ENCODE measurements around the gene LITAFD. TPM values are rescaled to one million over a fixed set of nuclear protein-coding genes. Genes with fewer than 3 reads are reported as not detected.

LITAFD gene
- polyA plus RNA-seq, 1 donor from 2014 or later: not detected

GRCh38 chr16:8889893-8890548 lies 7.9 kb downstream of the LITAFD start:
- H3K4me3 Mint-ChIP-seq: no peak overlapping the region

GRCh38 chr16:8890549-8890921 lies 8.4 kb downstream of the LITAFD start:
- Mint-ChIP-seq H3K27ac (peak overlapping the region; percentile 82 to 98 (median 94)), H3K4me3 (no peak overlapping the region), H3K9me3 (no peaks in the 10 kb centered on the region), H3K36me3 (peaks cover 6% of the 10 kb centered on the region), H3K4me1 (peaks cover 23 to 32% (median 26%) of the 10 kb centered on the region in 3 donors), H3K27me3 (peaks cover 3% of the 10 kb centered on the region)

More at GRCh38 chr16:8889893-8890548, 7.9 kb downstream of the LITAFD start:
- H3K27ac Mint-ChIP-seq: peak overlapping the region in 1 of 3 donors; percentile 94
- H3K36me3 Mint-ChIP-seq: peaks cover 6% of the 10 kb centered on the region
- no peaks in the 10 kb centered on the region for H3K9me3 Mint-ChIP-seq
- peaks cover 8% of the 10 kb centered on the region for H3K27me3 Mint-ChIP-seq
- H3K4me1 Mint-ChIP-seq: peaks cover 23 to 36% (median 30%) of the 10 kb centered on the region in 3 donors

GRCh38 chr16:8892101-8892575 lies 10.0 kb downstream of the LITAFD start:
- H3K4me3 Mint-ChIP-seq: peak overlapping the region in 3 of 4 donors; percentile 66 to 89 (median 84)
- no peaks in the 10 kb centered on the region for H3K9me3 Mint-ChIP-seq
- H3K36me3 Mint-ChIP-seq: peaks cover 5% of the 10 kb centered on the region
- H3K27me3 Mint-ChIP-seq: no peaks in the 10 kb centered on the region
- peak overlapping the region; percentile 82 to 98 (median 94) for H3K27ac Mint-ChIP-seq
- peaks cover 22 to 27% (median 23%) of the 10 kb centered on the region in 3 donors for H3K4me1 Mint-ChIP-seq

- Mint-ChIP-seq H3K4me3 (peak overlapping the region in 1 of 4 donors; percentile 39), H3K9me3 (no peaks in the 10 kb centered on the region), H3K27ac (peak overlapping the region in 2 of 3 donors; percentile 82 to 94), H3K36me3 (peaks cover 7% of the 10 kb centered on the region), H3K4me1 (peaks cover 20 to 23% (median 23%) of the 10 kb centered on the region in 3 donors), H3K27me3 (no peaks in the 10 kb centered on the region)
Measured at GRCh38 chr16:8893426-8893825, 11.3 kb downstream of the LITAFD start.

GRCh38 chr16:8893976-8894690 lies 12.0 kb downstream of the LITAFD start:
- H3K27ac Mint-ChIP-seq: peak overlapping the region in 2 of 3 donors; percentile 31 to 36

GRCh38 chr16:8894736-8895334 lies 12.7 kb downstream of the LITAFD start:
- no peaks in the 10 kb centered on the region for H3K9me3 Mint-ChIP-seq
- H3K4me1 Mint-ChIP-seq: peaks cover 20 to 23% (median 23%) of the 10 kb centered on the region in 3 donors
- H3K27me3 Mint-ChIP-seq: no peaks in the 10 kb centered on the region
- H3K4me3 Mint-ChIP-seq: peak overlapping the region in 2 of 4 donors; percentile 3 to 4
- H3K36me3 Mint-ChIP-seq: peaks cover 7% of the 10 kb centered on the region
- peak overlapping the region in 2 of 3 donors; percentile 31 to 36 for H3K27ac Mint-ChIP-seq

More at GRCh38 chr16:8893976-8894690, 12.0 kb downstream of the LITAFD start:
- peaks cover 20 to 23% (median 23%) of the 10 kb centered on the region in 3 donors for H3K4me1 Mint-ChIP-seq
- peaks cover 7% of the 10 kb centered on the region for H3K36me3 Mint-ChIP-seq
- no peaks in the 10 kb centered on the region for H3K27me3 Mint-ChIP-seq
- no peaks in the 10 kb centered on the region for H3K9me3 Mint-ChIP-seq
- H3K4me3 Mint-ChIP-seq: no peak overlapping the region

- H3K9me3 Mint-ChIP-seq: no peaks in the 10 kb centered on the region
- peaks cover 12% of the 10 kb centered on the region for H3K36me3 Mint-ChIP-seq
- no peak overlapping the region for H3K4me3 Mint-ChIP-seq
- H3K27me3 Mint-ChIP-seq: no peaks in the 10 kb centered on the region
- peak overlapping the region in 2 of 3 donors; percentile 19 to 20 for H3K27ac Mint-ChIP-seq
- no peaks in the 10 kb centered on the region for H3K4me1 Mint-ChIP-seq
Measured at GRCh38 chr16:8898660-8899318, 16.6 kb downstream of the LITAFD start.

- H3K4me1 Mint-ChIP-seq: no peaks in the 10 kb centered on the region
- H3K4me3 Mint-ChIP-seq: no peak overlapping the region
- H3K9me3 Mint-ChIP-seq: no peaks in the 10 kb centered on the region
- no peak overlapping the region for H3K27ac Mint-ChIP-seq
- peaks cover 12% of the 10 kb centered on the region for H3K36me3 Mint-ChIP-seq
- H3K27me3 Mint-ChIP-seq: no peaks in the 10 kb centered on the region
Measured at GRCh38 chr16:8899709-8900317, 17.7 kb downstream of the LITAFD start.

- Mint-ChIP-seq H3K4me3 (no peak overlapping the region), H3K27ac (no peak overlapping the region), H3K27me3 (no peaks in the 10 kb centered on the region), H3K36me3 (peaks cover 12% of the 10 kb centered on the region), H3K4me1 (no peaks in the 10 kb centered on the region), H3K9me3 (no peaks in the 10 kb centered on the region)
Measured at GRCh38 chr16:8900343-8900742, 18.2 kb downstream of the LITAFD start.

- H3K4me3 Mint-ChIP-seq: no peak overlapping the region
- no peaks in the 10 kb centered on the region for H3K4me1 Mint-ChIP-seq
- H3K27ac Mint-ChIP-seq: no peak overlapping the region
- no peaks in the 10 kb centered on the region for H3K27me3 Mint-ChIP-seq
- H3K9me3 Mint-ChIP-seq: no peaks in the 10 kb centered on the region
- peaks cover 12% of the 10 kb centered on the region for H3K36me3 Mint-ChIP-seq
Measured at GRCh38 chr16:8901320-8901861, 19.2 kb downstream of the LITAFD start.

GRCh38 chr16:8903004-8903403 lies 20.9 kb downstream of the LITAFD start:
- peak overlapping the region in 1 of 3 donors; percentile 7 for H3K27ac Mint-ChIP-seq
- H3K27me3 Mint-ChIP-seq: no peaks in the 10 kb centered on the region
- H3K4me3 Mint-ChIP-seq: no peak overlapping the region
- no peaks in the 10 kb centered on the region for H3K9me3 Mint-ChIP-seq
- H3K4me1 Mint-ChIP-seq: no peaks in the 10 kb centered on the region
- peaks cover 12% of the 10 kb centered on the region for H3K36me3 Mint-ChIP-seq

GRCh38 chr16:8904018-8904430 lies 21.9 kb downstream of the LITAFD start:
- Mint-ChIP-seq H3K27ac (peak overlapping the region in 2 of 3 donors; percentile 27 to 42), H3K9me3 (no peaks in the 10 kb centered on the region), H3K27me3 (no peaks in the 10 kb centered on the region), H3K4me1 (no peaks in the 10 kb centered on the region), H3K4me3 (no peak overlapping the region), H3K36me3 (peaks cover 9% of the 10 kb centered on the region)

- Mint-ChIP-seq H3K4me1 (peaks cover 0 to 1% (median 0%) of the 10 kb centered on the region in 3 donors), H3K27ac (peak overlapping the region in 1 of 3 donors; percentile 65), H3K36me3 (peaks cover 9% of the 10 kb centered on the region), H3K27me3 (no peaks in the 10 kb centered on the region), H3K4me3 (no peak overlapping the region), H3K9me3 (no peaks in the 10 kb centered on the region)
Measured at GRCh38 chr16:8905168-8905762, 23.1 kb downstream of the LITAFD start.
